MCF 10A (cell line): Measurements from ENCODE around the gene ADCY1. TPM values are rescaled to one million over a fixed set of nuclear protein-coding genes. Genes with fewer than 3 reads are reported as not detected.
"Not testable (repeated sequence)": the region's sequence is repeated elsewhere in the genome, so short reads cannot be mapped to it uniquely, and the experiment has no call there.

ENCODE experiments used
- BruUV-seq: library from RNA; stranded (reverse); fragments of 400-500 nt; replicated peaks from 2 replicates; lab custom pipeline; 2021; lab: Mats Ljungman, UMichigan
- CTCF ChIA-PET: fragments of 300-600 bp; sonication (Branson Sonifier 250); formaldehyde crosslinking; extraction: SDS; loops from one replicate; lab custom pipeline; 2021; ENCODE audit warnings: antibody characterized with exemption, inconsistent platforms; lab: Yijun Ruan, JAX
- POLR2A ChIA-PET: fragments of 300-600, 350-650 bp; sonication (Branson Sonifier 250); formaldehyde crosslinking; extraction: SDS; loops from one replicate; lab custom pipeline; 2020; ENCODE audit warnings: antibody characterized with exemption, inconsistent platforms; lab: Yijun Ruan, JAX
- DNase-seq: peaks from one replicate; pipeline ENCODE4 v3.0.0-alpha.2; 2018; ENCODE audit not compliant: unreplicated experiment
- H3K27ac Mint-ChIP-seq: one replicate; pipeline ENCODE4 v1.8.0; 2022; ENCODE audit warnings: mild to moderate bottlenecking, low read depth, mixed read lengths; ENCODE audit not compliant: unreplicated experiment
- H3K27me3 Mint-ChIP-seq: one replicate; pipeline ENCODE4 v1.8.0; 2022; ENCODE audit warnings: mixed read lengths; ENCODE audit not compliant: insufficient read depth, unreplicated experiment
- H3K36me3 Mint-ChIP-seq: one replicate; pipeline ENCODE4 v1.8.0; 2022; ENCODE audit warnings: mild to moderate bottlenecking, moderate library complexity, mixed read lengths; ENCODE audit not compliant: insufficient read depth, unreplicated experiment
- H3K4me1 Mint-ChIP-seq: one replicate; pipeline ENCODE4 v1.8.0; 2022; ENCODE audit warnings: mixed read lengths; ENCODE audit not compliant: insufficient read depth, unreplicated experiment
- H3K4me3 Mint-ChIP-seq: one replicate; pipeline ENCODE4 v1.8.0; 2022; ENCODE audit warnings: mild to moderate bottlenecking, moderate library complexity, mixed read lengths; ENCODE audit not compliant: unreplicated experiment
- H3K9me3 Mint-ChIP-seq: one replicate; pipeline ENCODE4 v1.8.0; 2022; ENCODE audit warnings: mixed read lengths; ENCODE audit not compliant: unreplicated experiment
- intact Hi-C: fragments of 100-400 bp; cut with micrococcal nuclease; formaldehyde crosslinking; loops from 2 replicates; pipeline ENCODE4 v1.14.1; 2022
- total RNA-seq: library from RNA; stranded (reverse); gene quantifications from 2 replicates; pipeline ENCODE4 v1.2.3, GENCODE V29; 2022
- TF ChIP-seq, protein P1 (sequence below): fragments of 200-600 bp; IDR thresholded peaks from one replicate; pipeline ENCODE4 v1.8.0; 2022; ENCODE audit warnings: antibody characterized with exemption, mild to moderate bottlenecking; ENCODE audit not compliant: unreplicated experiment

The ADCY1 gene
- total RNA-seq, 1 experiment from 2014 or later = 0.61 TPM

DNA sequence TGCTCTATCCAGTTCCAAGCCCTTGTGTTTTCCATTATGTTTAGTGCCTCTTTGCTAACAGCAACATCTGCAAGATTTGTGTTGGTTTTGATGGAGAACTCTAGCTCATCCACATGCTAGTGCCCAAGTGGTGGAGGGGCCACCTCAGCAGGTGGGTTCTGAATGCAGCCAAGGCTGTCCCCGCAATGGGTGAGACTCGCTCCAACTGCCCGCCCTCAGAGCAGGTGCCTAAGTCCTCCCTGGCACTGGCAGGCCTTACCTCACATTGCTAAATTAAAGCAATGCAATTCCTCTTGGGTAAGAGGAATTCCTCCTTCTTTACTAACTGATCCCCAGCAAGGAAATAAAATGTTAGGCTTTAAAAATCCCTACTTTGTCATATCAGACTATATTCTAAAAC is 146.8 kb downstream of the ADCY1 start:
- TF ChIP-seq, protein P1, sequence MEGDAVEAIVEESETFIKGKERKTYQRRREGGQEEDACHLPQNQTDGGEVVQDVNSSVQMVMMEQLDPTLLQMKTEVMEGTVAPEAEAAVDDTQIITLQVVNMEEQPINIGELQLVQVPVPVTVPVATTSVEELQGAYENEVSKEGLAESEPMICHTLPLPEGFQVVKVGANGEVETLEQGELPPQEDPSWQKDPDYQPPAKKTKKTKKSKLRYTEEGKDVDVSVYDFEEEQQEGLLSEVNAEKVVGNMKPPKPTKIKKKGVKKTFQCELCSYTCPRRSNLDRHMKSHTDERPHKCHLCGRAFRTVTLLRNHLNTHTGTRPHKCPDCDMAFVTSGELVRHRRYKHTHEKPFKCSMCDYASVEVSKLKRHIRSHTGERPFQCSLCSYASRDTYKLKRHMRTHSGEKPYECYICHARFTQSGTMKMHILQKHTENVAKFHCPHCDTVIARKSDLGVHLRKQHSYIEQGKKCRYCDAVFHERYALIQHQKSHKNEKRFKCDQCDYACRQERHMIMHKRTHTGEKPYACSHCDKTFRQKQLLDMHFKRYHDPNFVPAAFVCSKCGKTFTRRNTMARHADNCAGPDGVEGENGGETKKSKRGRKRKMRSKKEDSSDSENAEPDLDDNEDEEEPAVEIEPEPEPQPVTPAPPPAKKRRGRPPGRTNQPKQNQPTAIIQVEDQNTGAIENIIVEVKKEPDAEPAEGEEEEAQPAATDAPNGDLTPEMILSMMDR = no peak
- POLR2A ChIA-PET = no interaction called here
- peaks cover 23% of the 10 kb centered on the region for H3K36me3 Mint-ChIP-seq
- DNase-seq = no peak
- H3K4me3 Mint-ChIP-seq = no peak overlapping the region
- H3K27ac Mint-ChIP-seq = no peak overlapping the region
- H3K27me3 Mint-ChIP-seq = peaks cover 7% of the 10 kb centered on the region
- no peaks in the 10 kb centered on the region for H3K9me3 Mint-ChIP-seq
- CTCF ChIA-PET = interaction anchor here (0.6 kb wide), 1 partner anchor 33 kb away, joined by 3 read pairs; no protein-coding TSS in a partner anchor
- no peaks in the 10 kb centered on the region for H3K4me1 Mint-ChIP-seq
- no TSS peak for BruUV-seq
- intact Hi-C loops = no loop called here

DNA sequence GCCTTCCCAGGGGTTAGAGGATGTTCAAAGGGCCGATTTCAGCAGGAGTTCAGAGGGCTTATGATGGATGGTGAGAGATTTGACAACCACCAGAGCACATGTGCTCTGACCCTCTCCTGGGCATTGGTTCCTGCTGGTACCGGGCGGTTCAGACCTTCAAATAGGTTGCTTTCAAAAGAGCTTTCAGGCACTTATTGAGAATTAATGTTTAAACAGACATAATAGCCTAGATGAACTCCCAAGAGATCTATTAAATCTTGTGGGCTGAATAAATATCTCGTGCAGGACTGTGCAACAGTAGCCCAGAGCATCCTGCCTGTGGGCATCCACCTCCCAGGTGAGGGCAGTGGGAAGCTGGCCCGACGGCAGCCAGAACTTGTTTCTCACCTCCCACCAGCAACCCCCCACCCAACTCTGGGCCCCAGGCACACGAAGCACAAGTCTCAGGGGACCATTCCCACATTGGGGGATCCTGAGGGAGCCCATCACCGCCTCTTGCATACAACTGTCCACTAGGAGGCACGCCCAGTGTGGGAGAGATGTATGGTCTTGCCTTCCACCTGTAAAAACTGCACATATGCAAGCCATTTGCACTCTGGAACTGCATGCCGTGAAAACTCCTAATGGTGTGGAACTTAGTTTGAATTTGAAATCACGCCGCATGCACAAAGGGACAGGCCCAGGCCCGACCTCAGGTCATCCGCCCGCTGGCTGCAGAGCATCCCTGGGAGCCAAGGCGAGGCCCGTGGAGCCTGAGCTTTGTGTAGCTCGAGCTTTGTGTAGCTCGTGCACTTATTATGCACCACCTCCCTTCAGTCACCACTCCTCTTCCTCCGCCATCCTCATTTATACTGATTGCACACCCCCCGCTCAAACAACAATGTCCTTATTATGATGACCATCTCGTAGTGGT is 147.8 kb downstream of the ADCY1 start:
- POLR2A ChIA-PET = no interaction called here
- no peaks in the 10 kb centered on the region for H3K4me1 Mint-ChIP-seq
- DNase-seq = no peak

DNA sequence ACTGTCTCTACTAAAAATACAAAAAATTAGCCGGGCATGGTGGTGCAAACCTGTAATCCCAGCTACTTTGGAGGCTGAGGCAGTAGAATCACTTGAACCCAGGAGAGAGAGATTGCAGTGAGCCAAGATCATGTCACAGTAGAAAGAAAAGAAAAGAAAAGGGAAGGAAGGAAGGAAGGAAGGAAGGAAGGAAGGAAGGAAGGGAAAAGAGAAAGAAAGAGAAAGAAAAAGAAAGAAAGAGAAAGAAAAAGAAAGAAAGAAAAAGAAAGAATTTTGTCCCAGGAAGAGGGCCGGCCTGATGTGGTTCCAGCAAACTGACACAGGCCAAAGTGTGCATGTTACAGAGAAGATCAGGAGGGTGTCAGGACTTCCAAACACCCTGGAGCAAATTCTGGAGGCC is 151.1 kb downstream of the ADCY1 start:
- H3K4me1 Mint-ChIP-seq, H3K9me3 Mint-ChIP-seq, H3K27ac Mint-ChIP-seq, H3K4me3 Mint-ChIP-seq, intact Hi-C loops, BruUV-seq, POLR2A ChIA-PET, H3K27me3 Mint-ChIP-seq, DNase-seq: not testable (repeated sequence)
- H3K36me3 Mint-ChIP-seq = peaks cover 57% of the 10 kb centered on the region
- CTCF ChIA-PET = interaction anchor here (0.5 kb wide), 1 partner anchor 136 kb away, joined by 3 read pairs; no protein-coding TSS in a partner anchor

More for the DNA sequence above, 147.8 kb downstream of the ADCY1 start:
- H3K27me3 Mint-ChIP-seq = no peaks in the 10 kb centered on the region
- peaks cover 31% of the 10 kb centered on the region for H3K36me3 Mint-ChIP-seq
- no peaks in the 10 kb centered on the region for H3K9me3 Mint-ChIP-seq
- H3K27ac Mint-ChIP-seq = no peak overlapping the region
- CTCF ChIA-PET = no interaction called here
- no peak overlapping the region for H3K4me3 Mint-ChIP-seq
- TF ChIP-seq, protein P1 = no peak
- intact Hi-C loops = no loop called here
- BruUV-seq = TSS peak; percentile 11

- no peak overlapping the region for H3K4me3 Mint-ChIP-seq
- intact Hi-C loops = no loop called here
Measured at GRCh38 chr7:45726883-45727282, 152.7 kb downstream of the ADCY1 start.

GRCh38 chr7:45731692-45732443 is 157.7 kb downstream of the ADCY1 start:
- H3K27ac Mint-ChIP-seq, CTCF ChIA-PET, H3K4me1 Mint-ChIP-seq, H3K9me3 Mint-ChIP-seq, intact Hi-C loops, POLR2A ChIA-PET, H3K27me3 Mint-ChIP-seq, BruUV-seq, H3K4me3 Mint-ChIP-seq: not testable (repeated sequence)
- peaks cover 38% of the 10 kb centered on the region for H3K36me3 Mint-ChIP-seq
- DNase-seq = peak; percentile 57

More at GRCh38 chr7:45726883-45727282, 152.7 kb downstream of the ADCY1 start:
- no peaks in the 10 kb centered on the region for H3K9me3 Mint-ChIP-seq
- peaks cover 57% of the 10 kb centered on the region for H3K36me3 Mint-ChIP-seq
- CTCF ChIA-PET = no interaction called here
- POLR2A ChIA-PET = no interaction called here
- no peaks in the 10 kb centered on the region for H3K27me3 Mint-ChIP-seq
- H3K4me1 Mint-ChIP-seq = no peaks in the 10 kb centered on the region
- TF ChIP-seq, protein P1 = no peak
- DNase-seq = no peak
- no TSS peak for BruUV-seq
- no peak overlapping the region for H3K27ac Mint-ChIP-seq

- H3K4me3 Mint-ChIP-seq, DNase-seq, CTCF ChIA-PET, H3K4me1 Mint-ChIP-seq, POLR2A ChIA-PET, H3K27ac Mint-ChIP-seq, H3K27me3 Mint-ChIP-seq, intact Hi-C loops, H3K9me3 Mint-ChIP-seq, BruUV-seq: not testable (repeated sequence)
- H3K36me3 Mint-ChIP-seq = peaks cover 49% of the 10 kb centered on the region
Measured at GRCh38 chr7:45738920-45739319, 164.8 kb downstream of the ADCY1 start.
